ENCODE measurements around the gene BCORL1. TPM values are rescaled to one million over a fixed set of nuclear protein-coding genes. Genes with fewer than 3 reads are reported as not detected.
A peak's percentile ranks its signal among the peaks of the same experiment; 100 is the strongest.

Gene BCORL1
- total and polyA plus RNA-seq, 4 donors, result 4.8 to 15.5 (median 9.5) TPM

- H3K9me3 ChIP-seq (ENCODE audit: control insufficient read depth, insufficient read depth, low read length), result no peaks in the 10 kb centered on the region
- 82% methylated on average over 7 of the region's 8 CpGs for WGBS (ENCODE audit: insufficient coverage)
- H3K4me3 ChIP-seq (ENCODE audit: low read depth, low read length), result no peak overlapping the region
- DNase-seq (ENCODE audit: low read depth in 4 of 6, low spot score in 6 of 6), result no peak
- H3K27ac ChIP-seq (ENCODE audit: low read depth, low read length), result no peak overlapping the region
- H3K4me1 ChIP-seq (ENCODE audit: control insufficient read depth, insufficient read depth, low read length), result no peaks in the 10 kb centered on the region
- H3K27me3 ChIP-seq (ENCODE audit: control insufficient read depth, insufficient read depth, low read length), result no peaks in the 10 kb centered on the region
- H3K36me3 ChIP-seq (ENCODE audit: control insufficient read depth, insufficient read depth, low read length), result peaks cover 28% of the 10 kb centered on the region
These were observed 67.4 kb downstream of the BCORL1 start for GRCh38 chrX:130049821-130050220.

GRCh38 chrX:130051176-130051845 is 68.9 kb downstream of the BCORL1 start:
- no peak for DNase-seq (ENCODE audit: low read depth in 4 of 6, low spot score in 6 of 6)
- Histone ChIP-seq H3K27ac (ENCODE audit: low read depth, low read length) (no peak overlapping the region), H3K9me3 (ENCODE audit: control insufficient read depth, insufficient read depth, low read length) (no peaks in the 10 kb centered on the region), H3K4me3 (ENCODE audit: low read depth, low read length) (no peak overlapping the region), H3K4me1 (ENCODE audit: control insufficient read depth, insufficient read depth, low read length) (no peaks in the 10 kb centered on the region), H3K27me3 (ENCODE audit: control insufficient read depth, insufficient read depth, low read length) (no peaks in the 10 kb centered on the region), H3K36me3 (ENCODE audit: control insufficient read depth, insufficient read depth, low read length) (peaks cover 34% of the 10 kb centered on the region)
- 87% methylated on average over 7 of the region's 12 CpGs for WGBS (ENCODE audit: insufficient coverage)

GRCh38 chrX:130053236-130053635 is 70.8 kb downstream of the BCORL1 start:
- Histone ChIP-seq H3K9me3 (ENCODE audit: control insufficient read depth, insufficient read depth, low read length) (no peaks in the 10 kb centered on the region), H3K4me1 (ENCODE audit: control insufficient read depth, insufficient read depth, low read length) (no peaks in the 10 kb centered on the region), H3K36me3 (ENCODE audit: control insufficient read depth, insufficient read depth, low read length) (peaks cover 29% of the 10 kb centered on the region), H3K27me3 (ENCODE audit: control insufficient read depth, insufficient read depth, low read length) (no peaks in the 10 kb centered on the region), H3K4me3 (ENCODE audit: low read depth, low read length) (no peak overlapping the region), H3K27ac (ENCODE audit: low read depth, low read length) (no peak overlapping the region)
- no peak for DNase-seq (ENCODE audit: low read depth in 4 of 6, low spot score in 6 of 6)
- WGBS (ENCODE audit: insufficient coverage), result 88% methylated on average over 8 of the region's 10 CpGs

- 60% methylated on average over 6 of the region's 11 CpGs for WGBS (ENCODE audit: insufficient coverage)
- Histone ChIP-seq H3K9me3 (ENCODE audit: control insufficient read depth, insufficient read depth, low read length) (no peaks in the 10 kb centered on the region), H3K36me3 (ENCODE audit: control insufficient read depth, insufficient read depth, low read length) (peaks cover 26% of the 10 kb centered on the region), H3K4me1 (ENCODE audit: control insufficient read depth, insufficient read depth, low read length) (peaks cover 4% of the 10 kb centered on the region), H3K27ac (ENCODE audit: low read depth, low read length) (no peak overlapping the region), H3K4me3 (ENCODE audit: low read depth, low read length) (no peak overlapping the region), H3K27me3 (ENCODE audit: control insufficient read depth, insufficient read depth, low read length) (no peaks in the 10 kb centered on the region)
- no peak for DNase-seq (ENCODE audit: low read depth in 4 of 6, low spot score in 6 of 6)
These were observed 72.7 kb downstream of the BCORL1 start for GRCh38 chrX:130055103-130055502.

GRCh38 chrX:130055899-130056298 is 73.5 kb downstream of the BCORL1 start:
- no peaks in the 10 kb centered on the region for H3K9me3 ChIP-seq (ENCODE audit: control insufficient read depth, insufficient read depth, low read length)
- no peaks in the 10 kb centered on the region for H3K27me3 ChIP-seq (ENCODE audit: control insufficient read depth, insufficient read depth, low read length)
- H3K4me3 ChIP-seq (ENCODE audit: low read depth, low read length), result no peak overlapping the region
- no peak overlapping the region for H3K27ac ChIP-seq (ENCODE audit: low read depth, low read length)
- no peak for DNase-seq (ENCODE audit: low read depth in 4 of 6, low spot score in 6 of 6)
- H3K4me1 ChIP-seq (ENCODE audit: control insufficient read depth, insufficient read depth, low read length), result peaks cover 8% of the 10 kb centered on the region
- WGBS (ENCODE audit: insufficient coverage), result 69% methylated on average over 14 of the region's 18 CpGs
- peaks cover 23% of the 10 kb centered on the region for H3K36me3 ChIP-seq (ENCODE audit: control insufficient read depth, insufficient read depth, low read length)

- WGBS (ENCODE audit: insufficient coverage), result 76% methylated on average over 2 of the region's 9 CpGs
- no peaks in the 10 kb centered on the region for H3K9me3 ChIP-seq (ENCODE audit: control insufficient read depth, insufficient read depth, low read length)
- no peaks in the 10 kb centered on the region for H3K27me3 ChIP-seq (ENCODE audit: control insufficient read depth, insufficient read depth, low read length)
- no peak overlapping the region for H3K27ac ChIP-seq (ENCODE audit: low read depth, low read length)
- H3K36me3 ChIP-seq (ENCODE audit: control insufficient read depth, insufficient read depth, low read length), result peaks cover 18% of the 10 kb centered on the region
- H3K4me1 ChIP-seq (ENCODE audit: control insufficient read depth, insufficient read depth, low read length), result peaks cover 10% of the 10 kb centered on the region
- no peak overlapping the region for H3K4me3 ChIP-seq (ENCODE audit: low read depth, low read length)
- DNase-seq (ENCODE audit: low read depth in 4 of 6, low spot score in 6 of 6), result no peak
These were observed 74.8 kb downstream of the BCORL1 start for GRCh38 chrX:130057209-130057608.

GRCh38 chrX:130058652-130059051 is 76.2 kb downstream of the BCORL1 start:
- WGBS (ENCODE audit: insufficient coverage), result 63% methylated on average over 6 of the region's 7 CpGs
- Histone ChIP-seq H3K9me3 (ENCODE audit: control insufficient read depth, insufficient read depth, low read length) (no peaks in the 10 kb centered on the region), H3K4me3 (ENCODE audit: low read depth, low read length) (no peak overlapping the region), H3K27me3 (ENCODE audit: control insufficient read depth, insufficient read depth, low read length) (no peaks in the 10 kb centered on the region), H3K4me1 (ENCODE audit: control insufficient read depth, insufficient read depth, low read length) (peaks cover 10% of the 10 kb centered on the region), H3K36me3 (ENCODE audit: control insufficient read depth, insufficient read depth, low read length) (peaks cover 11% of the 10 kb centered on the region), H3K27ac (ENCODE audit: low read depth, low read length) (no peak overlapping the region)
- no peak for DNase-seq (ENCODE audit: low read depth in 4 of 6, low spot score in 6 of 6)

GRCh38 chrX:130060122-130061069 is 78.0 kb downstream of the BCORL1 start:
- no peak overlapping the region for H3K27ac ChIP-seq (ENCODE audit: low read depth, low read length)

GRCh38 chrX:130066975-130067615 is 84.7 kb downstream of the BCORL1 start:
- no peak for DNase-seq (ENCODE audit: low read depth in 4 of 6, low spot score in 6 of 6)
- peaks cover 3% of the 10 kb centered on the region for H3K36me3 ChIP-seq (ENCODE audit: control insufficient read depth, insufficient read depth, low read length)
- H3K4me3 ChIP-seq (ENCODE audit: low read depth, low read length), result no peak overlapping the region
- no peak overlapping the region for H3K27ac ChIP-seq (ENCODE audit: low read depth, low read length)
- H3K9me3 ChIP-seq (ENCODE audit: control insufficient read depth, insufficient read depth, low read length), result no peaks in the 10 kb centered on the region
- no peaks in the 10 kb centered on the region for H3K4me1 ChIP-seq (ENCODE audit: control insufficient read depth, insufficient read depth, low read length)
- 83% methylated on average over 15 of the region's 15 CpGs for WGBS (ENCODE audit: insufficient coverage)
- H3K27me3 ChIP-seq (ENCODE audit: control insufficient read depth, insufficient read depth, low read length), result no peaks in the 10 kb centered on the region

More at GRCh38 chrX:130060122-130061069, 78.0 kb downstream of the BCORL1 start:
- H3K27me3 ChIP-seq (ENCODE audit: control insufficient read depth, insufficient read depth, low read length), result no peaks in the 10 kb centered on the region
- whole genome bisulfite sequencing (ENCODE audit: insufficient coverage), result 25% methylated on average over 86 of the region's 87 CpGs
- H3K4me3 ChIP-seq (ENCODE audit: low read depth, low read length), result peak overlapping the region; percentile 41
- H3K9me3 ChIP-seq (ENCODE audit: control insufficient read depth, insufficient read depth, low read length), result no peaks in the 10 kb centered on the region
- peaks cover 10% of the 10 kb centered on the region for H3K4me1 ChIP-seq (ENCODE audit: control insufficient read depth, insufficient read depth, low read length)
- peak; percentile 19 to 83 (median 56) for DNase-seq (ENCODE audit: low read depth in 4 of 6, low spot score in 6 of 6)
- peaks cover 7% of the 10 kb centered on the region for H3K36me3 ChIP-seq (ENCODE audit: control insufficient read depth, insufficient read depth, low read length)

Measured in spinal cord (tissue), 10 donors.